ENCODE data around the gene VBP1.

DNA sequence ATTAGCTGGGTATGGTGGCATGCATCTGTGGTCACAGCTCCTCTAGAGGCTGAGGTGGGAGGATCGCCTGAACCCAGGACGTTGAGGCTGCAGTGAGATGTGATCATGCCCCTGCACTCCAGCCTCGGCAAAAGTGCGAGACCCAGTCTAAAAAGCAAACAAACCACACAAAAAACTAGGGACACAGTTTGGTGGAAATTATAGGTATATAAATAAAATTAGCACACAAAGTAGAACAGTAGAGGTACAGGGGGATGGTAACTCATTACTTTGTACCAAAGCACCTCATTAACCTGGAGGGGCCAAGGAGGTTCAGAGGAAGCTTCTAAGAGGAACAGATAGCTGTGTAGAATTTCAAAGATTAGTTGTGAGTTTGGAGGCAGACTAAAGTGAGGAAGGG is 5.1 kb downstream of the VBP1 start:
- TF ChIP-seq POLR2A (IDR thresholded peaks at IDR 0.05; ENCODE audit: low read depth, low read length): no peak
- TF ChIP-seq SPI1 (IDR thresholded peaks at IDR 0.05; ENCODE audit: low read depth, low read length): no peak
- no peak for TF ChIP-seq POLR2AphosphoS5 (IDR thresholded peaks at IDR 0.05; ENCODE audit: low read depth, low read length)
- no peak for TF ChIP-seq POU2F2 (IDR thresholded peaks at IDR 0.05; ENCODE audit: low read depth, low read length)
- no peak for TF ChIP-seq PAX5 (IDR thresholded peaks at IDR 0.05; ENCODE audit: insufficient read depth, low read length, severe bottlenecking)
- TF ChIP-seq TAF1 (IDR thresholded peaks at IDR 0.05; ENCODE audit: low read depth, low read length): no peak
